ENCODE data around the gene TSC2.

The TSC2 gene

DNA sequence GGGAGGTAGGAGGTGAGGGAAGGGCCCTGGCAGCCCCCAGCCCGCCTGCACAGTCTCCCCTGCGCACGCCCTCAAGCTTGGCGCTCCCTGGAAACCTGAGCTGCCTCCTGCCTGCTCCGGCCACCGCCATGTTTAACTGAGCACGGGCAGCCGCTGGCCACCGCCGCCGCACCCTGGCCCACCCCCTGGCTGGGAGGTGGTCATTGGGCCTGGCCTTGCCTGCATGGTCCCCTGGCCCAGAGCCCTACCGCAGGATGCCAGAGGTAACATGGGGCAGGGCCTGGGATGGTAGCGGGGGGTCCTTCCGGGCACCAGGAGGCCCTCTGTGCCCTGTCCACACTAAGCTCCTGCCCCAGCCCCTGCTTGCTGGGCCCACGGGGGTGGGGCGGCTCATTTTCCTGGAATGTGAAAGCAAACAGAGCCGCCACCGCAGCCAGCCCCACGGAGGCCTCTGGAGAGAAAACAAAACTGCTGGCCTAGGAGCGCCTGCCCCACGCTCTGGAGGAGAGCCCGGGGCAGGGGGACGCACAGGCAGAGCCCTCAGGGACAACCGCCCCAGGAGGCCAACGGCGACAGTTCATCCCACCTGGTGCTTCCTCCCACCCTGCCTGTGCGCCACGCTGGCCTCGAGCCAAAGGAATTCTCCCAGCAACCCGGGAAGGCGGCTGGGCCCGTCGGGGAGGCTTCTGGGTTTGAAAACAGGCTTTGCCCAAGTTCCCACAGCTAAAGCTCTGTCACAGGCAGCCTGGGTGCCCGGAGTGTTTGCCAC lies 12.2 kb upstream of the TSC2 start:
- H3K9ac ChIP-seq = no peak overlapping the region

GRCh38 chr16:2036200-2036966 lies 11.4 kb upstream of the TSC2 start:
- Histone ChIP-seq H3K4me2 (no peak overlapping the region), H4K20me1 (ENCODE audit: insufficient read depth) (no peaks in the 10 kb centered on the region), H3K27ac (no peak overlapping the region)

More for the DNA sequence above, 12.2 kb upstream of the TSC2 start:
- Histone ChIP-seq H3K4me2 (no peak overlapping the region), H3K36me3 (ENCODE audit: insufficient read depth) (no peaks in the 10 kb centered on the region), H3K27ac (no peak overlapping the region), H2AFZ (ENCODE audit: low read depth) (no peak overlapping the region), H3K79me2 (ENCODE audit: insufficient read depth, low read depth) (no peaks in the 10 kb centered on the region), H3K4me1 (ENCODE audit: low read depth, poor library complexity, severe bottlenecking) (peaks cover 14% of the 10 kb centered on the region), H3K4me3 (IDR thresholded peaks at IDR 0.05; ENCODE audit: insufficient read depth, low read depth, low read length) (no peak overlapping the region), H3K27me3 (ENCODE audit: insufficient read depth, low read depth) (no peaks in the 10 kb centered on the region), H4K20me1 (ENCODE audit: insufficient read depth) (no peaks in the 10 kb centered on the region)
- TF ChIP-seq, protein P1, sequence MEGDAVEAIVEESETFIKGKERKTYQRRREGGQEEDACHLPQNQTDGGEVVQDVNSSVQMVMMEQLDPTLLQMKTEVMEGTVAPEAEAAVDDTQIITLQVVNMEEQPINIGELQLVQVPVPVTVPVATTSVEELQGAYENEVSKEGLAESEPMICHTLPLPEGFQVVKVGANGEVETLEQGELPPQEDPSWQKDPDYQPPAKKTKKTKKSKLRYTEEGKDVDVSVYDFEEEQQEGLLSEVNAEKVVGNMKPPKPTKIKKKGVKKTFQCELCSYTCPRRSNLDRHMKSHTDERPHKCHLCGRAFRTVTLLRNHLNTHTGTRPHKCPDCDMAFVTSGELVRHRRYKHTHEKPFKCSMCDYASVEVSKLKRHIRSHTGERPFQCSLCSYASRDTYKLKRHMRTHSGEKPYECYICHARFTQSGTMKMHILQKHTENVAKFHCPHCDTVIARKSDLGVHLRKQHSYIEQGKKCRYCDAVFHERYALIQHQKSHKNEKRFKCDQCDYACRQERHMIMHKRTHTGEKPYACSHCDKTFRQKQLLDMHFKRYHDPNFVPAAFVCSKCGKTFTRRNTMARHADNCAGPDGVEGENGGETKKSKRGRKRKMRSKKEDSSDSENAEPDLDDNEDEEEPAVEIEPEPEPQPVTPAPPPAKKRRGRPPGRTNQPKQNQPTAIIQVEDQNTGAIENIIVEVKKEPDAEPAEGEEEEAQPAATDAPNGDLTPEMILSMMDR (conservative IDR thresholded peaks at IDR 0.05; ENCODE audit: low read depth, low read length) = no peak

DNA sequence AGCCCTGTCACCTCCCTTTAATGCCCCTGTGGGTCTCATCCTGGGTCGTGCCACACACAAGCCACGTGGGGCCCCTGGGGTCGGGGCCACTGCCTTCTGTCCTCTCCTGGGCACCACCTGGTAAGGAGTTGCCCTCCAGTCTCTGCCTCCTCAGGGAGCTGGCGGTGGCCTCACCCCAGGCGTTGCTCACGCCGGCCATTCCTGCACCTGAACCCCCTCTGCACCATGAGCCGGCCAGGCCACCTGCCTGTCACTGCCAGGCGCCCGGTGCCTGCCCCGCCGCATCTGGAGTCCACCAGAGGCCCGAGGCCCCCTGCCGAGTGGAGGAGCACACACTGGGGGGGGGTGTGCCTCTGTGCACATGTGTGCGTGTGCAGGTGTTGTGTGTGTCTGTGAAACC lies 10.7 kb upstream of the TSC2 start:
- no peaks in the 10 kb centered on the region for H3K36me3 ChIP-seq (ENCODE audit: insufficient read depth)
- TF ChIP-seq, protein P1 (conservative IDR thresholded peaks at IDR 0.05; ENCODE audit: low read depth, low read length) = no peak
- no peaks in the 10 kb centered on the region for H3K27me3 ChIP-seq (ENCODE audit: insufficient read depth, low read depth)
- H3K4me3 ChIP-seq (IDR thresholded peaks at IDR 0.05; ENCODE audit: insufficient read depth, low read depth, low read length) = no peak overlapping the region
- no peaks in the 10 kb centered on the region for H3K79me2 ChIP-seq (ENCODE audit: insufficient read depth, low read depth)
- no peaks in the 10 kb centered on the region for H4K20me1 ChIP-seq (ENCODE audit: insufficient read depth)
- no peak overlapping the region for H3K9ac ChIP-seq
- no peak overlapping the region for H3K27ac ChIP-seq
- no peak overlapping the region for H3K4me2 ChIP-seq
- no peak overlapping the region for H2AFZ ChIP-seq (ENCODE audit: low read depth)
- H3K4me1 ChIP-seq (ENCODE audit: low read depth, poor library complexity, severe bottlenecking) = peaks cover 7% of the 10 kb centered on the region

More at GRCh38 chr16:2036200-2036966, 11.4 kb upstream of the TSC2 start:
- no peak overlapping the region for H3K4me3 ChIP-seq (IDR thresholded peaks at IDR 0.05; ENCODE audit: insufficient read depth, low read depth, low read length)
- H3K9ac ChIP-seq = no peak overlapping the region
- H3K4me1 ChIP-seq (ENCODE audit: low read depth, poor library complexity, severe bottlenecking) = peaks cover 14% of the 10 kb centered on the region
- no peaks in the 10 kb centered on the region for H3K36me3 ChIP-seq (ENCODE audit: insufficient read depth)
- no peaks in the 10 kb centered on the region for H3K79me2 ChIP-seq (ENCODE audit: insufficient read depth, low read depth)
- no peaks in the 10 kb centered on the region for H3K27me3 ChIP-seq (ENCODE audit: insufficient read depth, low read depth)
- TF ChIP-seq, protein P1 (conservative IDR thresholded peaks at IDR 0.05; ENCODE audit: low read depth, low read length) = no peak
- H2AFZ ChIP-seq (ENCODE audit: low read depth) = no peak overlapping the region

DNA sequence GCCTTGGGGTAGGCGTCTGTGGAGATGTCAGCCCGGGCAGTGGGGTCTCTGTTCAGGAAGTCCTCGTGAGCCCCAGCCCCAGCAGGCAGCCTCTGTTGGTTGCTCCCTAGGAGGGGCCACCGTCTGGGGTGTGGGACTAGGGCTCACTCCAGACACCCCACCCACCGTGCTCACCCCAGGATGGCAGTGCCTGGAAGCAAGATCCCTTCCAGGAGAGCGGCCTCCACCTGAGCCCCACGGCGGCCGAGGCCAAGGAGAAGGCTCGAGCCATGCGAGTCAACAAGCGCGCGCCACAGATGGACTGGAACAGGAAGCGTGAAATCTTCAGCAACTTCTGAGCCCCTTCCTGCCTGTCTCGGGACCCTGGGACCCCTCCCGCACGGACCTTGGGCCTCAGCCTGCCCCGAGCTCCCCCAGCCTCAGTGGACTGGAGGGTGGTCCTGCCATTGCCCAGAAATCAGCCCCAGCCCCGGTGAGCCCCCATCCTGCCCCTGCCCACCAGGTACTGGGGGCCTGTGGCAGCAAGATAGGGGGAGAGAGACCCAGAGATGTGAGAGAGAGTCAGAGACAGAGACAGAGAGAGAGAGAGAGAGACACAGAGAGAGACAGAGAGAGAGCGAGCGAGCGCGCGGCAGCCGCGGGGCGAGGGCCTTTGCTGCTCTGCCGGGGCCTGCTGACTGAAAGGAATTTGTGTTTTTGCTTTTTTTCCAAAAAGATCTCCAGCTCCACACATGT lies 10.0 kb upstream of the TSC2 start:
- TF ChIP-seq, protein P1 (conservative IDR thresholded peaks at IDR 0.05; ENCODE audit: low read depth, low read length) = no peak
- Histone ChIP-seq H3K79me2 (ENCODE audit: insufficient read depth, low read depth) (no peaks in the 10 kb centered on the region), H3K4me1 (ENCODE audit: low read depth, poor library complexity, severe bottlenecking) (peaks cover under 1% of the 10 kb centered on the region), H3K36me3 (ENCODE audit: insufficient read depth) (no peaks in the 10 kb centered on the region), H4K20me1 (ENCODE audit: insufficient read depth) (no peaks in the 10 kb centered on the region), H3K4me3 (IDR thresholded peaks at IDR 0.05; ENCODE audit: insufficient read depth, low read depth, low read length) (no peak overlapping the region), H3K27me3 (ENCODE audit: insufficient read depth, low read depth) (no peaks in the 10 kb centered on the region), H3K9ac (no peak overlapping the region), H3K4me2 (no peak overlapping the region), H3K27ac (no peak overlapping the region), H2AFZ (ENCODE audit: low read depth) (no peak overlapping the region)

All from KMS-11 (cell line).